ENCODE measurements around the gene DLGAP1.

DNA sequence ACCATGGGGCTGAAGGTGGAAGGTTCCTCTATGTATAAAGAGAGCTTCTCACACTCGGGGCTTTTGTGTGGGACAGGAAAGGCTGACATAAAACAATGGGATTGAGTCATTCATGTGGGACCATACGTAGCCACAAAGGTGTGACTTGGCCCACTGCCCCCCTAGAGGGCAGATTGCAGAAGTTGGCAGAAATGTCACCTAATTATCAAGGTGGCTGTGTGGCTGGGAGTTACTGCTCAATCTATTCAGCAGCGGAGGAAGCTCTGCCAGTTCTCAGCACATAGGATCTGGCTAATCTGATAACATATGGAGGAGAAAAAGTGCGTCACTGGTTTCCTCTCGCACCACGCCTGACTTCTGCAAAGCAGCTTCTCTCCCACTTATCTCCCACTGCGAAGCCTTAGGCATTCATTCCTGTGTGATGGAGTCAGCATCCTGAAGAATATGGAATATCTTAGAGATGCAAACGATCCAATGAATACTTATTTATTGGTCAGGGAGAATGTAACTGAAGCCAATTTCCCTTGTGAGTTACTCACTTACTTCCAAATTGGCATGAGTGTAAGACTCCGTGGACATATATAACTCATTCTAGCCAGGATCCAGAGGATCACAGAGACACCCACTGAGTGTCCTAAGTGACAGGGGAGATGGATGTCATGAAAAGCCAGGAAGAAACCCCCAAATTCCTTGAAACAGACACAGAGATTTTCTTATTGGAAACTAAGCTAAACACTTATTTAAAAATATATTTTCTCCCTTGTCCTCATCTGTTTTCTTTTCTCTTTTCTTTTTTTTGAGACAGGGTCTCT is 660.4 kb downstream of the DLGAP1 start:
- TF ChIP-seq, protein P1, sequence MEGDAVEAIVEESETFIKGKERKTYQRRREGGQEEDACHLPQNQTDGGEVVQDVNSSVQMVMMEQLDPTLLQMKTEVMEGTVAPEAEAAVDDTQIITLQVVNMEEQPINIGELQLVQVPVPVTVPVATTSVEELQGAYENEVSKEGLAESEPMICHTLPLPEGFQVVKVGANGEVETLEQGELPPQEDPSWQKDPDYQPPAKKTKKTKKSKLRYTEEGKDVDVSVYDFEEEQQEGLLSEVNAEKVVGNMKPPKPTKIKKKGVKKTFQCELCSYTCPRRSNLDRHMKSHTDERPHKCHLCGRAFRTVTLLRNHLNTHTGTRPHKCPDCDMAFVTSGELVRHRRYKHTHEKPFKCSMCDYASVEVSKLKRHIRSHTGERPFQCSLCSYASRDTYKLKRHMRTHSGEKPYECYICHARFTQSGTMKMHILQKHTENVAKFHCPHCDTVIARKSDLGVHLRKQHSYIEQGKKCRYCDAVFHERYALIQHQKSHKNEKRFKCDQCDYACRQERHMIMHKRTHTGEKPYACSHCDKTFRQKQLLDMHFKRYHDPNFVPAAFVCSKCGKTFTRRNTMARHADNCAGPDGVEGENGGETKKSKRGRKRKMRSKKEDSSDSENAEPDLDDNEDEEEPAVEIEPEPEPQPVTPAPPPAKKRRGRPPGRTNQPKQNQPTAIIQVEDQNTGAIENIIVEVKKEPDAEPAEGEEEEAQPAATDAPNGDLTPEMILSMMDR (IDR thresholded peaks at IDR 0.05), result no peak
- TF ChIP-seq POLR2A (IDR thresholded peaks at IDR 0.05) (no peak), EP300 (IDR thresholded peaks at IDR 0.05) (no peak), POLR2AphosphoS5 (IDR thresholded peaks at IDR 0.05) (no peak)
